NCI-H128 (cell line): ENCODE results near the gene TMEM126B.

ENCODE experiments used
- DNase-seq: peaks from one replicate; lab custom pipeline; 2025; ENCODE audit not compliant: unreplicated experiment; lab: John Stamatoyannopoulos, UW

The TMEM126B gene

GRCh38 chr11:85682330-85683305, 54.2 kb downstream of the TMEM126B start:
- DNase-seq: no peak

DNA sequence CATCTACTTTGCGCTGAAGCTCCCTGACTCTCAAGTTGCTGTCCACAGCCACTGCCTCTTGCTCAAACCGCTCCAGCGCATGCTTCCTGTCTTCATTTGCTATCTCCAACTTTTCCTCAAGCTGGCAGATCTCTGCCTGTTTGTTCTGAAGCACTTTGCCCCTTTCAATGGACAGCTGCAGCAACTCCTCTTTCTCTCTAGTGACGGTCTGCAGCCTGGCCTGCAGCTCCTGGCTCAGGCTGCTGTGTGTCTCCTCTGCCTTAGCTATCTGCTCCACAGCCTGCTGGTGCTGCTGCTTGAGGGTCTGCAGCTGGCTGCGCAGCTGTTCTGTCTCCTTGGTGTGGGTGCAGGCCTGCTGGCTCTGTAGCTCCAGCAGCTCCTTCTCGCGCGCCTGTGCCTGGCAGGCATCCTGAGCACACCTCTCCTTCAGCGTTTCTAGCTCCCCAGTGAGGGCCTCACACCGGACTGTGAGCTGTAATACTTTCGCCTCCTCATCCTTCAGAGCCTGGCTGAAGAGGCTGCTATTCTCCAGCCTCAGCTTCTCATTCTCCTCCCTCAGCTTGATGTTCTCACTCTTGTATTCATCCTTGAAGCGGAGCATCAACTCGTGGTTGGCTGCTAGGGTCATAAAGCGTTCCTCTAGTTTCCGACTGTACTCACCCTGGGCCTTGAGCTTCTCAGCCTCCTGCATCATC, 56.9 kb downstream of the TMEM126B start:
- DNase-seq: no peak

- no peak for DNase-seq
These were observed 57.5 kb downstream of the TMEM126B start, which contains the start of gene CCDC89 for GRCh38 chr11:85685820-85686459. Gene CCDC89, minus strand, starts transcription at chr11:85686195. Its CDS starts 65 bp downstream, at chr11:85686130.
